ENCODE data around the gene MTA1.

DNA sequence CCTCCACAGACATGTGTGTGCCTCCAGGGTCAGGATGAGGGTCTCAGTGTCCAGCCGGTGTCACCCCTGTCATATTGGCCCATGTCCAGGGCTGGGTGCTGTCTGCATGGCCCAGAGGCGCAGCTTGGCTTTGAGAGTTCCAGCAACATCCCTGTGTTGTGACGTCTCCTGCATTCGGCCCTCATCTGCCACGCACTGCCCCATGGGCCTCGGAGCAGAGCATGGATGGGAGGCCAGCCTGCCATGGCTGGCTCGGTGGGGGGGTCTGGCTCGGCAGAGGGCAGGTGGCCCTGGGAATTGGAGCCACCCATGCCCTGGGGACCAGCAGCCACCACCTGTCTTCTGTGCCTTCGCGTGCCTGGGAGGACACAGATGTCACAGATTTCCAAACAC is 32.1 kb upstream of the MTA1 start:
- TF ChIP-seq, protein P1, sequence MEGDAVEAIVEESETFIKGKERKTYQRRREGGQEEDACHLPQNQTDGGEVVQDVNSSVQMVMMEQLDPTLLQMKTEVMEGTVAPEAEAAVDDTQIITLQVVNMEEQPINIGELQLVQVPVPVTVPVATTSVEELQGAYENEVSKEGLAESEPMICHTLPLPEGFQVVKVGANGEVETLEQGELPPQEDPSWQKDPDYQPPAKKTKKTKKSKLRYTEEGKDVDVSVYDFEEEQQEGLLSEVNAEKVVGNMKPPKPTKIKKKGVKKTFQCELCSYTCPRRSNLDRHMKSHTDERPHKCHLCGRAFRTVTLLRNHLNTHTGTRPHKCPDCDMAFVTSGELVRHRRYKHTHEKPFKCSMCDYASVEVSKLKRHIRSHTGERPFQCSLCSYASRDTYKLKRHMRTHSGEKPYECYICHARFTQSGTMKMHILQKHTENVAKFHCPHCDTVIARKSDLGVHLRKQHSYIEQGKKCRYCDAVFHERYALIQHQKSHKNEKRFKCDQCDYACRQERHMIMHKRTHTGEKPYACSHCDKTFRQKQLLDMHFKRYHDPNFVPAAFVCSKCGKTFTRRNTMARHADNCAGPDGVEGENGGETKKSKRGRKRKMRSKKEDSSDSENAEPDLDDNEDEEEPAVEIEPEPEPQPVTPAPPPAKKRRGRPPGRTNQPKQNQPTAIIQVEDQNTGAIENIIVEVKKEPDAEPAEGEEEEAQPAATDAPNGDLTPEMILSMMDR (conservative IDR thresholded peaks at IDR 0.05 in 1 of 2, IDR thresholded peaks at IDR 0.05 in 1 of 2; ENCODE audit: extremely low read depth in 1 of 2, insufficient read depth in 1 of 2, low read depth in 1 of 2, low read length in 2 of 2): no peak
- TF ChIP-seq EZH2 (IDR thresholded peaks at IDR 0.05; ENCODE audit: borderline replicate concordance, low read length): no peak
